Measurements from ENCODE around the gene SUPT3H. TPM values are rescaled to one million over a fixed set of nuclear protein-coding genes. Genes with fewer than 3 reads are reported as not detected.

The SUPT3H gene
- total and polyA plus RNA-seq, 5 experiments from 2014 or later: 16.9 to 20.8 (median 20.0) TPM

GRCh38 chr6:44779130-44779826, 598.5 kb downstream of the SUPT3H start:
- DNase-seq (no peak), ATAC-seq (no peak)
- Mint-ChIP-seq H3K27me3 (no peaks in the 10 kb centered on the region), H3K27ac (no peak overlapping the region), H3K4me1 (peaks cover 0 to 7% (median 0%) of the 10 kb centered on the region in 4 donors), H3K9me3 (peaks cover 0 to 22% (median 4%) of the 10 kb centered on the region in 9 donors), H3K4me3 (no peak overlapping the region), H3K36me3 (peaks cover 0 to 24% (median 8%) of the 10 kb centered on the region in 3 donors)
- POLR2A ChIA-PET: no interaction called here

Small RNAs within 50 kb of the gene (microRNA-seq; reads per million reads assigned to microRNA genes)
- not detected for gene MIR586 (ENCODE audit: borderline microRNAs expressed)

Other genes with a start within 250 kb of the SUPT3H start
- gene RUNX2, start 49.6 kb downstream of the SUPT3H start, total RNA-seq: 10 to 100 TPM; 36.7 TPM
- 10 to 100 TPM; 31.3 to 44.3 (median 42.5) TPM for gene RUNX2, start 49.6 kb downstream of the SUPT3H start, polyA plus RNA-seq

Data from naive thymus-derived CD8-positive, alpha-beta T cell (primary cell).